Activated naive CD8-positive, alpha-beta T cell treated with anti-CD3 and anti-CD28 coated beads, Interleukin-2, amount 50 U/mL, for 24 hours (primary cell): ENCODE data around the gene SMOC2.

Source experiments
- ATAC-seq: fragments of 150-1000 bp; cut with Tn5 transposase; one replicate; pipeline ENCODE4 v1.10.0; 2021
- DNase-seq: peaks from one replicate; pipeline ENCODE4 v3.0.0; 2021
- H3K27ac Mint-ChIP-seq: one replicate; pipeline ENCODE4 v1.8.0; 2021; ENCODE audit warnings: mild to moderate bottlenecking, mixed read lengths
- H3K27me3 Mint-ChIP-seq: one replicate; pipeline ENCODE4 v1.8.0; 2021; ENCODE audit warnings: mixed read lengths
- H3K36me3 Mint-ChIP-seq: one replicate; pipeline ENCODE4 v1.8.0; 2021; ENCODE audit warnings: low read depth, mixed read lengths
- H3K4me1 Mint-ChIP-seq: one replicate; pipeline ENCODE4 v1.8.0; 2021; ENCODE audit warnings: mixed read lengths
- H3K4me3 Mint-ChIP-seq: one replicate; pipeline ENCODE4 v1.8.0; 2021; ENCODE audit warnings: mild to moderate bottlenecking, moderate library complexity, mixed read lengths
- H3K9me3 Mint-ChIP-seq: one replicate; pipeline ENCODE4 v1.8.0; 2021; ENCODE audit warnings: mixed read lengths

SMOC2 gene

DNA sequence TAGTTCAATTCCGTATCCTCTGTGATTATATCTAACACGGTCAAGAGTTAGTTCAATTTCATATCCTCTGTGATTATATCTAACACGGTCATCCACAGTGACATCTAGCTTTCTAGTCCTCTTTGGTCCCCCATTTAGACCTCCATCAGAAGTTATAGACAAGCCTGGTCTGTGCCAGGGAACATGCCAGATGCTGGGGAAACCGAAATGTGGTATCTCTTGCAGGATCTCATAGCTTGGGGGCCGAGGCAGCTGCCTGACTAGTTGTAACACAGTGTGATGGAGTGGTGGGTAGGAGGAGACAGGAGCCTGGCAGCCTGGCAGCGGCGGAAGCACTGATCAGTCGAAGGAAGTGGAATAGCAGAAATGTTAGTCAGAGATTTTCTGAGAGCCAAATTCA is 13.8 kb upstream of the SMOC2 start:
- Mint-ChIP-seq H3K27ac (no peak overlapping the region), H3K4me1 (no peaks in the 10 kb centered on the region), H3K27me3 (peaks cover 3% of the 10 kb centered on the region), H3K36me3 (no peaks in the 10 kb centered on the region), H3K9me3 (no peaks in the 10 kb centered on the region), H3K4me3 (no peak overlapping the region)
- ATAC-seq, result no peak
- no peak for DNase-seq

DNA sequence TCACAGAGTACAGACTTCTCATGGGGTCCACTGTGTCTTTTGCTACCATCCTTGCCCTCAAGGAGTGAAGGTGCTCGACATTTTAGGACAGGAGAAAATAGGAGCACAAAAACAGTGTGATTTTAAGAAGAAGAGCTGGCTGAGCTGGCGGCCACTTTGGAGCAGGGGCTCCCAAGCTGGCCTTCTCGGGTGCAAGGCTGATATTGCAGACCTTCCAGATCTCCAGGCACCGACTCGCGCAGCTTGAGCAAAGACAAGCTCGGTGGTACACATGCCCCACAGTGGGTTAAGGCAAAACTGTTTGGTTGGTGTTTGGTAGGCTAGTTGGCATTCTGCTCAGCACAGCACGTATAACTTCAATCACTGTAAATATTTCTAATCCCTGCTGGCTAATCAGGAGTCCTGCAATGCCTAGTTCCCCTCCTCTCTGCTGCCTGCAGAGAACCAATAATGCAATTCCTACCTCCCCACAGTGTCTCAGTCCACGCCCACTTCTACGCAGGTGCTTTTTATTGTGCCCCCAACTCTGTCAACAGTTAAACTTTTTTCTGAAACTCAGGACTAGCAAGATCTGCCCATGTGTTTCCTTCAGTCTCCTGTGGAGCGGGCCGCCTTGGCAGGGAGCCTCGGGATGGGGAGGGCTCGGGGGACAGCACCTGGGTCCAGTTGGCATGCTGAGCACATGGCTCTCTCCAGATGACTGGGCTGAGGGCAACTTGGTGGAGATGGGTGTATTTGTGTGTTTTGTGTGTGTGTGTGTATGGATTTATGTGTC is 12.7 kb upstream of the SMOC2 start:
- H3K27ac Mint-ChIP-seq, result no peak overlapping the region
- no peaks in the 10 kb centered on the region for H3K36me3 Mint-ChIP-seq
- no peak overlapping the region for H3K4me3 Mint-ChIP-seq
- H3K27me3 Mint-ChIP-seq, result peaks cover 3% of the 10 kb centered on the region
- H3K4me1 Mint-ChIP-seq, result no peaks in the 10 kb centered on the region
- H3K9me3 Mint-ChIP-seq, result no peaks in the 10 kb centered on the region
- ATAC-seq, result no peak
- DNase-seq, result no peak

DNA sequence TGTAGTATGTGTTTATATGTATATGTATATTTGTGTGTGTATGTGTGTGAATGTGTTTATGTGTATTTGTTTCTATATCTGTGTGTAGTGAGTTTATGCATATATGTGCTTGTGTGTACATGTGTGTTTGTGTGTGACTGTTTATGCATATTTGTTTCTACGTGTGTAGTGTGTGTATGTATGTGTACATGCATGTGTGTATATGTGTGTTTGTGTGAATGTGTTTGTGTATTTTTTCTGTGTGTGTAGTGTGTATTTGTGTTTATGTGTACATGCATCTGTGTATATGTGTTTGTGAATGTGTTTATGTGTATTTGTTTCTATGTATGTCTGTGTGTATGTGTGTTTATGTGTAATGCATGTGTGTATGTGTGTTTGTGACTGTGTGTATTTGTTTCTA is 12.1 kb upstream of the SMOC2 start:
- Mint-ChIP-seq H3K9me3 (no peaks in the 10 kb centered on the region), H3K27ac (no peak overlapping the region), H3K4me3 (no peak overlapping the region), H3K36me3 (no peaks in the 10 kb centered on the region), H3K4me1 (no peaks in the 10 kb centered on the region), H3K27me3 (peaks cover 3% of the 10 kb centered on the region)
- no peak for ATAC-seq
- DNase-seq, result no peak

DNA sequence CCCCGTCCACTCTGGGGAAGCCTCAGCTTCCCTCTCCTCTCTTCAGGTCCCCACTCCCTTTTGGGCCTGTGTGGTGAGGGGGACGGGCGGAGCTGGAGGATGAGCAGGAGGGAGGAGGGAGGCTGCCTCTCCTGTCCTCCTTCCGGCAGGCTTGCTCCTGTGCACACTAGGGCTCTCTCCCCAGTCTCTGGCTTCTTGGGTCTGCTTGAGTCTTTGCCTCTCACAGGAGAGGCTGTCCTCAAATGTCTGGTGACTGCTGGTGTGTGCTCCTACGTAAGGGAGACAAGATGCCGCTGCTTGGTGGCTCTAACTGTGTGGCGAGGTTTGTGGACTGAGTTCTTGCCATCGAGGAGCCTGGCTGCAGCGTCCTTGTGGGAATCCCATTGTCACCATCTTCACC is 8.8 kb upstream of the SMOC2 start:
- Mint-ChIP-seq H3K27ac (no peak overlapping the region), H3K27me3 (peaks cover 3% of the 10 kb centered on the region), H3K4me3 (no peak overlapping the region), H3K36me3 (no peaks in the 10 kb centered on the region), H3K9me3 (no peaks in the 10 kb centered on the region), H3K4me1 (no peaks in the 10 kb centered on the region)
- DNase-seq (no peak), ATAC-seq (no peak)

DNA sequence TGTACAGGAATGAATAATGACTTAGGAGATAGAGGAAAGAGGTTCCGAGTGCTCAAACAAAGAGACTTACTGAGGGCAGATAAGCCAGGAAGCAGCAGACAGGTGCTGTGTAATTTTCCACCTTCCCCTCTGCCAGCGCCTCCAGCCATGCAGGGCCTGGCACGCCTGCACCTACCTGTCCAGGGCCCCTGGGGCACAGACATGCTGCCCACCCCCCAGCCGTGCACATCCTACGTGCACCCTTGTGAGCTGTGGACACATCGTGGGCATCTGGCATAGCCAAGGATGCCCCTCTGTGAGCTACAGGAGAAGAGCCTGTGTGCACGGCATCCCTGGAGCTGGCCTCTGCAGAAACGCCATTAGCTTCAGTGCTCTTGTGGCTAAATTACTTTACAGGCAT is 7.1 kb upstream of the SMOC2 start:
- DNase-seq (no peak), ATAC-seq (no peak)
- no peaks in the 10 kb centered on the region for H3K9me3 Mint-ChIP-seq
- H3K27me3 Mint-ChIP-seq, result peaks cover 3% of the 10 kb centered on the region
- H3K4me3 Mint-ChIP-seq, result no peak overlapping the region
- no peaks in the 10 kb centered on the region for H3K4me1 Mint-ChIP-seq
- H3K36me3 Mint-ChIP-seq, result no peaks in the 10 kb centered on the region
- no peak overlapping the region for H3K27ac Mint-ChIP-seq

DNA sequence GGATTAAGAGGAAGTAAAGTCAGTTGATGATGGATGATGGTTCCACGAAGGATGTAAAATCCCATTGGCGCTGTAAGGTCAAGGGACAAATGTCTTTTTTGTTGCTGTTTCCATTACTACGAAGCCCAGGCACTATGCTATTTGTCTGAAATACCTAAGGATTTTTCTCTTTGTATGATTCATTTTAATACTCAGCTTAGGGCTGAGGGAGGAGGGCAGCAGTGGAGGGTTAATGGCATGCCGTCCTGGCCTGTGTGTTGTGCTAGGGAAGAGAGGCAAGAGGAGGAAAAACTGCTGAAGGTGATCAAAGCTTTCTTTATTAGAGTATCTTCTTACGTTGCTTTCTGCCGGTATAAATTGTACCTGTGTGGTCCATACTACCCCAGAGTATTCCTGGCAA is 6.5 kb upstream of the SMOC2 start:
- no peak for DNase-seq
- peaks cover 3% of the 10 kb centered on the region for H3K27me3 Mint-ChIP-seq
- no peaks in the 10 kb centered on the region for H3K9me3 Mint-ChIP-seq
- H3K36me3 Mint-ChIP-seq, result no peaks in the 10 kb centered on the region
- H3K27ac Mint-ChIP-seq, result no peak overlapping the region
- ATAC-seq, result no peak
- no peak overlapping the region for H3K4me3 Mint-ChIP-seq
- H3K4me1 Mint-ChIP-seq, result no peaks in the 10 kb centered on the region

DNA sequence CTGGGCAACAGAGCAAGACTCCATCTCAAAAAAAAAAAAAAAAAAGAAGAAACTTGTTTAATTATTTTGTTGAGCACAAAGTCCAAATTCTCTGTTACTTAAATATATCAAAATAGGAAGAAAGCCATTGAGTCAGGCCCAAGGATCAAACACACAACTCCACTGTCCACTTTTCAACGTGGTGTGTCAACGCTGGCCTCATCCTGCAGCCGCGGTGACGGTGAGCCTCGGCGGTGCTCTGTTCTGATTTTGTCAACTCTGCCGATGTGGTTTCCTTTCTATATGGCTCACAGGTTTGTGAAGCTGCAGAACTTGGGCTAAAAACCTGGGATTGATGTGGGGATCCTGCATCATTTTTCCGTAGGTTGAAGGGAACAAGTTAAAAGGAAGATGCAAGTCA is 3.2 kb upstream of the SMOC2 start:
- Mint-ChIP-seq H3K27me3 (peaks cover 17% of the 10 kb centered on the region), H3K9me3 (no peaks in the 10 kb centered on the region), H3K36me3 (no peaks in the 10 kb centered on the region), H3K27ac (no peak overlapping the region), H3K4me3 (no peak overlapping the region), H3K4me1 (no peaks in the 10 kb centered on the region)
- no peak for DNase-seq
- ATAC-seq, result no peak

DNA sequence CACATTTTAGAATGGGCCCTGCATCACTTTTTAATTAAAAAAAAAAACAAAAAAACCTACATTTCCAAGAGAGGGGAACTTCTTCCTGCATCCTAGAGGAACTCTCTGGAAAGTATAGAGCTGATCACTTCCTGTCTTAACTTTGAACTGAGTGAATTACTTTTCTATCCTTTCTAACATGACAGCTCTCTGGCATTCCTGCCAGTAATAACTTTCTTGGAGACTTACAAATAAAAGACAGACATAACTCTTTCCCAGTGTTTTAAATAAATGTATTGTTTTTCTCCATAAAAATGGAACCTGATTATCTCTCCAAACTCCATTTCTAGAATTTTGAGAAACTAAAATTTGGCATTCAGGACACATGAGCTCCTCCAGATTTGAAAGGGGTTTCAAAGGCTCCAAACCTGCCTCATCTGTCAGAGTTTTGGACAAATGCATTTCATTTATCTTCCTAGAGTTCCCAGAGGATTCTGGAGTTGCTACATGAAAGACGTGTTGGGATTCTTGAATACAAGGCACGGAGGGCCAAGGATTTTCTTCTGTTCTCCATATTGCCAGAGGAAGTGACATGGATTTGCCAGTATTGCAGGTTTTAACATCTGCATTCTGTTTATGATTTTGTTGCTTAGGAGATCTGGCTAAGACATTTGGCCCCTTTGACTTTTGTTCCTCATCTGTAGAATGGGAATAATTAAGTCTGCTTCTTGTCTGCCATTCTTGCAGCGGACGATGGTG is 2.0 kb upstream of the SMOC2 start:
- H3K9me3 Mint-ChIP-seq, result no peaks in the 10 kb centered on the region
- no peak overlapping the region for H3K27ac Mint-ChIP-seq
- no peaks in the 10 kb centered on the region for H3K36me3 Mint-ChIP-seq
- no peak for DNase-seq
- H3K4me1 Mint-ChIP-seq, result no peaks in the 10 kb centered on the region
- ATAC-seq, result no peak
- H3K4me3 Mint-ChIP-seq, result no peak overlapping the region
- H3K27me3 Mint-ChIP-seq, result peaks cover 23% of the 10 kb centered on the region

DNA sequence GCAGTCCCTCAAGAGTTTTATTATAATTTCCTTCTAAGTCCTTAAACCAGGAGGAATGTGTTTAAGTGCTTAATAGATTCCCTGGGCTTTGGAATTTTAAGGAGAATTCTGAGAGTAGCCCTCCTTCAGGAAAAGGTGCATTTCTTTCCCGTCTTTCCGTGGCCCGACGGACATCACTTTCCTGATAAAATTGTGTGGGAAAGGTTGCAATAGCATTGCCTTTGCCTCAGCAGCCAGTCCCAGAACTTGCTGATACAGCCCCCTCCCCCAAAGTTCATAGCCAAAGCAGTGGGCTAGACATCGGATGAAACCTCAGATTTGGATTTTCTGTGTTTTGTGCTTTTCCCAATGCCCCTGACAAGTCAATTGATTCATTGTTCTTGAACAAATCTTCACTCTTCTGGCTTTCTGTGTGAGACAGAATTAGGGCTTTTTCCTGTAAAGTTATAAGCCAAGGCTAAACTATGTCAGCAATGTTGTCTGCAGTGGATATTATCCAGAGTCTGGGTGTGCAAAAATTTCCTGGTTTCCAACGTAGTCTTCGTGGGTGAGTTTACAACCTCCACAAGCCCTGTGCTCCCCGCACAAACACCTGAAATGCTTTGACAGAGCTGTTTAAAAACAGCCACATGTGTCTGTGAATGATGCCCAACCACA is 1.1 kb upstream of the SMOC2 start:
- no peak overlapping the region for H3K27ac Mint-ChIP-seq
- no peaks in the 10 kb centered on the region for H3K9me3 Mint-ChIP-seq
- H3K36me3 Mint-ChIP-seq, result no peaks in the 10 kb centered on the region
- ATAC-seq, result no peak
- DNase-seq, result no peak
- H3K4me1 Mint-ChIP-seq, result no peaks in the 10 kb centered on the region
- H3K4me3 Mint-ChIP-seq, result no peak overlapping the region
- peaks cover 24% of the 10 kb centered on the region for H3K27me3 Mint-ChIP-seq

DNA sequence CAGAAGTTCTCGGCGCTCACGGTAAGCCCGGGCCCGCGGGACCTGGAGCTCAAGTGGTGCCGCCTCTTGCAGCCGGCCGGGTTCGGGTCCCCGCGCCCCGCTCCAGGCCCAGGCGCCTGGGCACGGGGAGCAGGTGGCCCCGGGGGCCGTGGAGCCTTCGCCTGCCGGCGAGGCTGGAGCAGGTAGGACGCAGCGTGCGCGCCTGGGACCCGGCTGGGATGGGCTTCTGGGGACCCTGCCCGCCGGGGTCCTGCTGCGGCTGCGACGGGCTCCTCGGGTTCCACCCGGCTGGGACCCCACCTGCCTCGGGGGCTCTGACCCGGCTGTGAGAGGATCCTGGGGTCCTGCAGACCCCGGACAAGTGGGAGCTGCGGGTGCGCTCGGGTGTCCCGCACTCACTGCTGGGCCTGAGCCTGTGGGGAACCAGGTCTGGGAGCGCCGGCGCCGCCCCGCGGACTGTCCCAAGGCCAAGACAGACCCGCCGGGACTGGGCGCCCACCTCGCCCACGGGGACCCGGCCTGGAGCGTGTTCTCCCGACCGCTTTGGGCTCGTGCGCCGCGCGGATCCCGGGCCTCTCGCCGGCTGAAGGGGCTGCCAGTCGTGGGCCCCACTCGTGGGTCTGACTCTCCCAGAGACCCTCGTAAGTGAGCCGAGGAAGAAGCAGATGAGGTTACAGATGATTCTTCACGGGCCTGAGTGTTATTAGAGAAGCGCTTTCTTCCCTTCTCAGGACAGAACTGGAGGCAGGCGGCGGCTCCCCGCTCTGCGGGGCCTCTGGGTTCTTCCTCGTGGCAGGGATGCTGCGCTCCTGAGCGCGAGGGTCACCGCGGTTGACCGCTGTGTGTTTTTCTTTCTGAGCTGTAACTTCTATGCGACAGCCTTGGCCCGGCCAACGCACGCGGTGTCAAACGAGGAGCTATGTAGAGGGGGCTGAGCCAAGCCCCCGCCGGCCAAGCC is 729 bp downstream of the SMOC2 start:
- Mint-ChIP-seq H3K9me3 (no peaks in the 10 kb centered on the region), H3K4me3 (no peak overlapping the region), H3K4me1 (no peaks in the 10 kb centered on the region), H3K36me3 (no peaks in the 10 kb centered on the region), H3K27ac (no peak overlapping the region), H3K27me3 (peaks cover 30% of the 10 kb centered on the region)
- ATAC-seq (no peak), DNase-seq (no peak)

DNA sequence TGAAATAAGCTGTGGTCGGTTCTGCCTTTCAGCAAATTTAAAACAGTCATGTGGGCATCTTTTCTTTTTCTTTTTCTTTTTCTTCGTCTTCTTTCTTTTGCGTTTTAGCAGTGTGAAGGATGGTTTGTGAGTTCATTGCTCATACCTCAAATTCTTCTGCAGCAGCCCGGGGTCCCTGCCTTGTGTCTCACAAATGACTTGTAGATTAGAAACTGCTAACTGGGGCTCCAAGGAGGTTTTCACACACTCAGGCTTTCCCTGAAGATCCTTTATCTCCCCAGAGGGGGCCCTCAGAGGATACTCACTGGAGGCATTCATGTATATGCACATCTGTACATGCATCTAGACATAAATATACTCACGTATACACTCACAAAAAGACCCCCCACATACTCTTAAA is 1.7 kb downstream of the SMOC2 start:
- ATAC-seq, result no peak
- no peak overlapping the region for H3K4me3 Mint-ChIP-seq
- no peaks in the 10 kb centered on the region for H3K36me3 Mint-ChIP-seq
- peaks cover 32% of the 10 kb centered on the region for H3K27me3 Mint-ChIP-seq
- H3K4me1 Mint-ChIP-seq, result no peaks in the 10 kb centered on the region
- H3K27ac Mint-ChIP-seq, result no peak overlapping the region
- H3K9me3 Mint-ChIP-seq, result no peaks in the 10 kb centered on the region
- DNase-seq, result no peak

DNA sequence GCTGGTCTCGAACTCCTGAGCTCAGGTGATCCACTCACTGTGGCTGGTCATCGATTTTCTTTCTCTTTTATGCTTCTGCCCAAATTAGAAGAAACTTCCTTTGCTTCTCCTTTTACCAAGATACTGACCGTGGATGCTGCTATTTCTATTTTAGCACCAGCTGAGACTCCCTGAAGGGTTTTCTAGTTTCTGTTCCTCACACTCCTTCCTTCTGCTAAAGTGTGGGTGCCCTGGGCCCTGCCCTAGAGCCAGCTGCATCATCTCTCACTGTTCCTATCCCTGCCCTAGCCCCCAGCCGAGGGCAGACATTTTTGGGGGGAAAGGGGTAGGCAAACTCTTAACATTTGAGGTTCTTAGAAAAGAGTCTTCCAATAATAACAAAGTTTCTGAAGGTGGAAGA is 6.3 kb downstream of the SMOC2 start:
- ATAC-seq, result no peak
- no peaks in the 10 kb centered on the region for H3K4me1 Mint-ChIP-seq
- DNase-seq, result no peak
- H3K27ac Mint-ChIP-seq, result no peak overlapping the region
- no peak overlapping the region for H3K4me3 Mint-ChIP-seq
- H3K27me3 Mint-ChIP-seq, result peaks cover 32% of the 10 kb centered on the region
- no peaks in the 10 kb centered on the region for H3K36me3 Mint-ChIP-seq
- H3K9me3 Mint-ChIP-seq, result no peaks in the 10 kb centered on the region

DNA sequence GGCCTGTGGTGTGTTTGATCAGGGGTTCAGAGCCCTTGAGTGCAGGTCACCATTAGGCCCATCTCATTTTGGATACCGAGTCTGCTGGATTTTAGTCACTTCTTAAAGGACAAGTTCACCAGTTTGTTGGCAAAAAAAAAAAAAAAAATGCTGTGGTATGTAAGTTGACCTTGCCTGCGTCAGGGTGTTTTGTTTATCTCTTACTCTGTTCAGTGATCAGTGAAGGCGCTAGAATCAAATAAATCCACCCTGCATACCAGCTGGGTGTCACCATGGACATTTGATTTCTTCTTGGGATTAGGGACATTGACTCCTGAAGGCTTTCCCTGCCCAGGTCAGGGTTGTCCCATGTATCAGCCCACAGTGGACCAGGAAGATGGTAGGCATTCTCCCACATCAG is 6.7 kb downstream of the SMOC2 start:
- Mint-ChIP-seq H3K36me3 (no peaks in the 10 kb centered on the region), H3K4me1 (no peaks in the 10 kb centered on the region), H3K27me3 (peaks cover 29% of the 10 kb centered on the region), H3K4me3 (no peak overlapping the region), H3K27ac (no peak overlapping the region), H3K9me3 (no peaks in the 10 kb centered on the region)
- DNase-seq (no peak), ATAC-seq (no peak)

DNA sequence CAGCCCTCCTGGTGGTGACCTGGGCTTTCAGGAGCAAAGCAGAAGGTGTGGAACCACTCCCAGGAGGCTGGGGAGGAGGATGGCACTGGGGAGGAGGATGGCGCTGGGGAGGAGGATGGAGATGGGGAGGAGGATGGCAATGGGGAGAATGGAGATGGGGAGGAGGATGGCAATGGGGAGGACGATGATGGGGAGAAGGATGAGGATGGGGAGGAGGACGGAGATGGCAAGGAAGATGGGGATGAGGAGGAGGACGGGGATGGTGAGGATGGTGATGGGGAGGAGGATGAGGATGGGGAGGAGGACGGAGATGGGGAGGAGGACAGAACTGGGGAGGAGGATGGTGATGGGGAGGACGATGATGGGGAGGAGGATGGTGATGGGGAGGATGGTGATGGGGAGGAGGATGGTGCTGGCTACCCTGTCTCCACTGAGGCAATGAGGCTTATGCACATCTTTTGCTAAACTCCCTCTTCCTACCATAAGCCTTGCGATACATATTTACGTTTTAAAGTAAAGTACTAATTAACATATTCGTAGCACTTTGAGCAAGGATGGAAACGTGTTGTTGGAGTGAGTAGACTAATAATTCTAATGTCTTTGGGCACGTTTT is 7.4 kb downstream of the SMOC2 start:
- ATAC-seq (no peak), DNase-seq (no peak)
- Mint-ChIP-seq H3K27ac (no peak overlapping the region), H3K27me3 (peaks cover 26% of the 10 kb centered on the region), H3K4me3 (no peak overlapping the region), H3K9me3 (no peaks in the 10 kb centered on the region), H3K4me1 (no peaks in the 10 kb centered on the region), H3K36me3 (no peaks in the 10 kb centered on the region)
